DOHH2 (cell line): ENCODE data around the gene ITGA1.

ENCODE experiments used
- CTCF ChIP-seq: fragments of 200-600 bp; sonication (generic); IDR thresholded peaks from one replicate; pipeline ENCODE4 v1.5.1; 2014; ENCODE audit warnings: antibody characterized with exemption, mild to moderate bottlenecking, low read depth, low read length; ENCODE audit not compliant: poor library complexity, severe bottlenecking
- EZH2phosphoT487 ChIP-seq: fragments of 200-600 bp; sonication (generic); IDR thresholded peaks from 2 replicates; pipeline ENCODE4 v1.6.1; 2017; ENCODE audit warnings: borderline replicate concordance, mild to moderate bottlenecking, antibody characterized with exemption, low read length, moderate library complexity, mixed read lengths

DNA sequence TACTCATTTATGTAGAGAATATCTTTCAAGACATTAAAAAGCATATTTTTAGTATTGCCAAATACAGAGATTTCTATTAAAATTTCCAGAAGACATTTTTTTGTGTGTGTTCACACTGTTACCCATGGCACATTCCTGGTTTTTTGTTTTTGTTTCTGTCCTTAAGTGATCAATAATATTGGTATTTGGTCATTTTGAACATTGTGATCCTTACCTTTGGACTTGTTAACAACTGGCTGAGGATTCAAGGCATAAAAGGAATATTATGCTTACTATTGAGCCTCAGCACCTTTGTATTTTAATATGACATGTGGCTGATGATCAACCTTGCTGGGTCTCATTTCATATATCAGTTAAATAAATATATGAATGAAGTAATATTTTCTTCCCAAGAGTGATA lies 41.9 kb downstream of the ITGA1 start:
- TF ChIP-seq CTCF (no peak), EZH2phosphoT487 (no peak)
